CD4-positive, alpha-beta T cell treated with Interleukin-6 at 100 ng/mL for 8 hours (primary cell): ENCODE measurements around the gene ALPL.

Source experiments
- DNase-seq: peaks from one replicate; pipeline ENCODE4 v3.0.0-alpha.2; 2020; ENCODE audit warnings: mixed read lengths, low spot score

Gene ALPL

GRCh38 chr1:21618561-21619374 lies 109.5 kb downstream of the ALPL start:
- no peak for DNase-seq

DNA sequence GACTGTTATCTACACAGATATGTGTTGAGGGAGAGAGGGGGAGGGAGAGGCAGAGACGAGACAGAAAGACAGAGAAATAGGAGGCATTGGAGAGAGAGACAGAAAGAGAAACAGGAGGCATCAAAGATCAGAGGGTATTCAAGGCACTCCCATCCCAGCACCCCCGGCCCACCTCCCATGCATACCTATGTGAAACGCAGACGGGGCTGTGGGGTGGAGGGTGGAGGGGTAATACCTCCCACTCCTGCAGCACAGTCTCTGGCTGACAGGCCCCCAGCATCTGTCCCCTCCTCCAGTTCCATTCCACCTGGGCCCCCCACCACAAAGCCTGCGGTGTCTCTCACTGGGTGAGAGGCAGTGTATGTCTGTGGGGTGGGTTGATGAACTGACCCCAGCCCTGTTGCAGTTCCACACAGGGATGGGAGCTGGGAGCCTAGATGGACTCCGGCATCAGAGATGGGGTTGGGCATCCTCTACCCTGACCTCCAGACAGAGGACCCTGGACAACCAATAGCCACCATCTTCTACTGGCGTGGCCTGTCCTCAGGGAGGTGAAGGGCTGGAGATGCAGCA lies 110.2 kb downstream of the ALPL start:
- no peak for DNase-seq

DNA sequence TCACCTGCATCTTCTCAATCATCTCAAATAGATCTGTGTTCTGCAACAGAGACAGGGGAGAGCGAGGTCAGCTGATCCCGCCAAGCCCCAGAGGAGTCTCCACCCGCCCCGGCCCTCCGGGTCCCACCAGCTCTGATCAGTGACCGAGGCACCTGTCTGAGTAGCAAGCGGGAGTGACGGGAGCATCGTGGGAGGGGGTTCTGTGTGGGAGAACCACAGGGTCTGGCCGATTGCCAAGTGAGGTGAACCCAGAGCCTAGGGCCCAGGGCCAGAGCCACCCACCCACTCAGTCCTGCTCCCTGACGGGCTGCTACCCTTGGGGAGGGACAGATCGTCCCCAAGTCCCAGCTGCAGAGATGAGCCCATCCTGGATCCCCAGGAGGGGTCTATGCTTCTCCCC lies 110.8 kb downstream of the ALPL start:
- DNase-seq, result no peak

GRCh38 chr1:21620496-21620895 lies 111.3 kb downstream of the ALPL start:
- no peak for DNase-seq

GRCh38 chr1:21621051-21621450 lies 111.8 kb downstream of the ALPL start:
- DNase-seq, result no peak

DNA sequence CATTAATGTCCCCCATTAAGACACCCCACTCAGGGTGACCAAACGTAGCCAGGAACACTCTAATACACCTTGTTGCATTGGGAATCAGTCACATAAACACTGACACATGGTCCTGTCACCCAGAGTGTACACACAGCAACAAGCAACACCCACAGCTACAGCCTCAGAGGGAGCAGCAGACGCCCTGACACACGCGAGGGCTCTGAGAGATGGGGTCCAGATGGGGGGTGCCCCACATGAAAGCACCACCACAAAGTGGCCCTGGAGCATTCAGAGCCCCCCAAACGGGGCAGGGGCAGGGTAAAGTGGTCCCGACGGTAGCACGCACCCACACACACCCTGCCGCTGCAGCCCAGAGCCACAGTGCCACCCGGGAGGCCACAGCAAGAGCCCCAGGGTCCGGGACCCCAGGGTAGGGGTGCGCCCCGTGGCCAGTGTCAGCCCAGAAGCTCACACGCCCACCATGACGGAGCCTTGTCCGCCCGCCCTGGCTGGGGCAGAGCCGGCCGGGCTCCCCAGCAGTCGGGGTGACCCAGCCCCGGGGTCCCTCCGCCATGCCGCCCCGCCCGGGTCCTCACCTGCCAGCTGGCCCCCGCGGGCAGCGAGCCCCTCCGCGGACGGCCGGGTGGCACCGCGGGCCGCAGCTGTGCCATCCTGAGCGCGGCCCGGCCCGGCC lies 112.7 kb downstream of the ALPL start:
- no peak for DNase-seq

GRCh38 chr1:21622466-21623315 lies 113.5 kb downstream of the ALPL start:
- peak; percentile 16 for DNase-seq

DNA sequence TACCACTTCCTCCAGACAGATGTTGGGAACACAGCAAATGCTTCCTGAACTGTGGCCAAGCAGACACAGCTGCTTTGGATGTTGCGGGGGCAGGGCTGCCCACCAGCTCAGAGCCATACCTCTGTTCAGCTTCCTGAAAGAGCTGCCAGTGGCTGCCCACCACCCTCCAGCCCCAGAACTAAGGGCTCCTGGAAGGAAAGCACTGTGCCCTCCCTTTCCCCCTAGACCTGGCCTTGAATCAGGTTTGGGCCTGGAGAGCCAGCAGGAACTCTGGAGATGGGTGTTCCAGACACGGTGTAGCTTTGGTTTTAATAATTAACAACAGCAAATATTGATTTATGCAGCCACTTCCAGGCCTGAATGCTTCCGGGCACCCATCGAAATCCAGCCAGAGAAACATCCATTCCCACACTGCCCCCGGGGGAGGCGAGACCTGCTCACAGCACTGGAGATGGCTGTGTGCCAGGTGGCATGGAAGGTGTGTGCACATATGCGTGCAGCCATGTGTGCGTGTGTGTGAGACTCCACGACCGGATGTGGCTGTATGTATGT lies 114.3 kb downstream of the ALPL start:
- DNase-seq, result no peak

DNA sequence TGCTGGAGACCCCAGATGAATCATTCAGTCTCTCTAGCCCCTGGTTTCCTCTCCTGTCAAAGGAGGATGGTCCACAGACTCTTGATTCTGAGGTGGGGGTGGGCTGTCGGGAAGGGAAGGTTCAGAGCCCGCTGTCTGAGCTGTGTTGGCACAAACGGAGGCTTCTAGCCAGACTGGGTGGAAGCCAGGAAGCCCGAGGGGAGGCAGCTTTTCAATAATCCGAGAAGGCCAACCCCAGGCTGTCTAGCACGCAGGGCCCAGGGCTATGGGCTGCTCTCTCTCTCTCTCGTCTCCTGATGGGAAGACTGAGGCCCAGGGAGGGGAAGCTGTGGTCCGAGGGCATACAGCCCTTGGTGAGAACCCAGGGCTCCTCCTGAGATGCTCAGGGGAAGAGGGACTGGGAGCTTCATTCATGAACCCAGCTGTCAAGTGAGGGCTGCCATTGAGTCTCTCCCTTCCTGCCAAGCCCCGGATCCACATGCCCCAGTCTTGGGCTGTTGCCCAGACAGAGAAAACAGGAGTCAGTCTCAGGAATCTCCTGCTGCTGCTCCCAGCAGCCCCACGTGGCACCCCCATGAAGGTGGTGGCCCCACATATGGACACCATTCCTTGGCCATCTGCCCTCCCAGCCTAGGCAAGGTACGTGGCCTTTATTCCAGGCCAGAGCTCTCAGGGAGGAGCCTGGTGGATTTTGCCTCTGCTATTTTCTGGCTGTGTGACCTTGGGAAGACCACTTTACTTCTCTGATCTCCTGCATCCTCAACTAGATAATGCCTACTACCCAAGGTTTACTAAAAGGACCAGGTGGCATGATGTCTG lies 115.6 kb downstream of the ALPL start:
- DNase-seq, result no peak

GRCh38 chr1:21625390-21626190 lies 116.4 kb downstream of the ALPL start:
- DNase-seq, result no peak

- no peak for DNase-seq
Observed at GRCh38 chr1:21626921-21627339, 117.7 kb downstream of the ALPL start.
